Measurements from ENCODE around the gene SLC10A3.

Gene SLC10A3

DNA sequence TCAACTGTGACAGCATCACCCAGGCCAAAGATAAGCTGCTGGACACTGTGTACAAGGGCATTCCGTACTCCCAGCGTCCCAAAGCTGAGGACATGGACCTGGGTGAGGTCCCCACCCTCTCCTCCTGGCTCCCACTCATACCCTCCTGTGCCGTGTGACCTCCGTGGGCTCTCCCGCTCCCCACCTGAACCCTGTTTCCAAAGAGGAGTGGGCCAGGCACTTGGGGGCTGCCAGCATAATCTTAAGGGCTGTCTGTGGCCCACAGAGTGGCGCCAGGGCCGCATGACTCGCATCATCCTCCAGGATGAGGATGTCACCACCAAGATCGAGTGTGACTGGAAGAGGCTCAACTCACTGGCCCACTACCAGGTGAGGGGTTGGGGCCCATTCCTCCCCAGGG, 21.3 kb downstream of the SLC10A3 start:
- H3K4me3 ChIP-seq (replicated peaks; ENCODE audit: low read depth, low read length): no peak overlapping the region
- TF ChIP-seq, protein P1, sequence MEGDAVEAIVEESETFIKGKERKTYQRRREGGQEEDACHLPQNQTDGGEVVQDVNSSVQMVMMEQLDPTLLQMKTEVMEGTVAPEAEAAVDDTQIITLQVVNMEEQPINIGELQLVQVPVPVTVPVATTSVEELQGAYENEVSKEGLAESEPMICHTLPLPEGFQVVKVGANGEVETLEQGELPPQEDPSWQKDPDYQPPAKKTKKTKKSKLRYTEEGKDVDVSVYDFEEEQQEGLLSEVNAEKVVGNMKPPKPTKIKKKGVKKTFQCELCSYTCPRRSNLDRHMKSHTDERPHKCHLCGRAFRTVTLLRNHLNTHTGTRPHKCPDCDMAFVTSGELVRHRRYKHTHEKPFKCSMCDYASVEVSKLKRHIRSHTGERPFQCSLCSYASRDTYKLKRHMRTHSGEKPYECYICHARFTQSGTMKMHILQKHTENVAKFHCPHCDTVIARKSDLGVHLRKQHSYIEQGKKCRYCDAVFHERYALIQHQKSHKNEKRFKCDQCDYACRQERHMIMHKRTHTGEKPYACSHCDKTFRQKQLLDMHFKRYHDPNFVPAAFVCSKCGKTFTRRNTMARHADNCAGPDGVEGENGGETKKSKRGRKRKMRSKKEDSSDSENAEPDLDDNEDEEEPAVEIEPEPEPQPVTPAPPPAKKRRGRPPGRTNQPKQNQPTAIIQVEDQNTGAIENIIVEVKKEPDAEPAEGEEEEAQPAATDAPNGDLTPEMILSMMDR (IDR thresholded peaks at IDR 0.05; ENCODE audit: low read length, missing control alignments): no peak
- no peak for DNase-seq (ENCODE audit: low read depth)

DNA sequence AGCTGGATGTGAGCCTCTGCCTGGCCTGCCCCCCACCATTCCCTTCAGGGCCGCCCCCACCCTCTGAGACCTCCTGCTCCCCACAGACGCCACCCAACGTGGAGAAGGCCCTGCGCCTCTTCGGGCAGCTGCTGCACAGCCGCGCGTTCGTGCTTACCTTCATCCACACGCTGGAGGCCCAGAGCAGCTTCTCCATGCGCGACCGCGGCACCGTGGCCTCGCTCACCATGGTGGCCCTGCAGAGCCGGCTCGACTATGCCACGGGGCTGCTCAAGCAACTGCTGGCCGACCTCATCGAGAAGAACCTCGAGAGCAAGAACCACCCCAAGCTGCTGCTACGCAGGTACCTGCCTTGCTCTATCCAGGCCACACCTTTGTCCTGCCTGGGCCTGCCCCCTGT, 22.2 kb downstream of the SLC10A3 start:
- TF ChIP-seq, protein P1 (IDR thresholded peaks at IDR 0.05; ENCODE audit: low read length, missing control alignments): no peak
- H3K4me3 ChIP-seq (replicated peaks; ENCODE audit: low read depth, low read length): no peak overlapping the region
- no peak for DNase-seq (ENCODE audit: low read depth)

DNA sequence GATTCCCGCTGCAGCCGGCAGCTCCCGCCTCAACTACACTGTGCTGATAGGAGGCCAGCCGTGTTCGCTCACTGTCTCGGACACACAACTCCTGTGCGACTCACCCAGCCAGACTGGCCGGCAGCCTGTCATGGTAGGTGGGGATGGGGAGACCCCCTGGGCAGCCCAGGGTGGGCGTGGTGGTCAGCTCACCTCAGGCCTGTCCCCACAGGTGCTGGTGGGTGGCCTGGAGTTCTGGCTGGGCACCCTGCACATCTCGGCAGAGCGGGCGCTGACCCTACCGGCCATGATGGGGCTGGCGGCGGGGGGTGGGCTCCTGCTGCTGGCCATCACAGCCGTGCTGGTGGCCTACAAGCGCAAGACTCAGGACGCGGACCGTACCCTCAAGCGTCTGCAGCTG, 22.9 kb downstream of the SLC10A3 start:
- TF ChIP-seq, protein P1 (IDR thresholded peaks at IDR 0.05; ENCODE audit: low read length, missing control alignments): no peak
- no peak for DNase-seq (ENCODE audit: low read depth)

DNA sequence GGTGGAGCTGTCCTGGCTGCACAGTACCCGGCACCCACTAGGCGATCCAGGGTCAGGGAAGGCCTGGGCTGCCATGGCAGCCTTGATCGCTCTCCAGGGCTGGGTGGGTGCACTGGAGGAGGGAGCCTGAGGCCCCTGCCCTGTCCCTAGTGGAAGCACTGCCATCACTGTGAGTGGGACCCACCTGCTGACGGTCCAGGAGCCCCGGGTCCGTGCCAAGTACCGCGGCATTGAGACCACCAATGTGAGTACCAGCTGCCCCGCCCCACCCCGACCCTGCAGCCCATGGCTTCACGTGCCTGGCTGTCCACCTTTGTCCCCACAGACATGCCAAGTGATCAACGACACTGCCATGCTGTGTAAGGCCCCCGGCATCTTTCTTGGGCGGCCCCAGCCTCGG, 23.5 kb downstream of the SLC10A3 start:
- H3K4me3 ChIP-seq (replicated peaks; ENCODE audit: low read depth, low read length): no peak overlapping the region
- no peak for DNase-seq (ENCODE audit: low read depth)

More for the DNA sequence above, 22.9 kb downstream of the SLC10A3 start:
- no peak overlapping the region for H3K4me3 ChIP-seq (replicated peaks; ENCODE audit: low read depth, low read length)

DNA sequence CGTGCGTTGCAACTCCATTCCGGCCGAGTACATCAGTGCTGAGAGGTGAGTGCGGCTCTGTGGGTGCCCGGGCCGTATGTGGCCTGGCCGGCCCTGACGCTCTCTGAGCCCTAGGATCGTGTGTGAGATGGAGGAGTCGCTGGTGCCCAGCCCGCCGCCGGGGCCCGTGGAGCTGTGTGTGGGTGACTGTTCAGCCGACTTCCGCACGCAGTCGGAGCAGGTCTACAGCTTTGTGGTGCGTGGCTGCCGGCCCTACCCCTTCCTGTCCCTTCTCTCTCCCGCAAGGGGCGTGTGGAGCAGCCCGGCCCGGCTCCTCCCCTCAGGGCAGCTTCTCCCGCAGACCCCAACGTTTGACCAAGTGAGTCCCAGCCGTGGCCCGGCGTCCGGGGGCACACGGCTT, 24.4 kb downstream of the SLC10A3 start:
- no peak overlapping the region for H3K4me3 ChIP-seq (replicated peaks; ENCODE audit: low read depth, low read length)
- TF ChIP-seq, protein P1 (IDR thresholded peaks at IDR 0.05; ENCODE audit: low read length, missing control alignments): no peak
- DNase-seq (ENCODE audit: low read depth): no peak

More for the DNA sequence above, 23.5 kb downstream of the SLC10A3 start:
- TF ChIP-seq, protein P1 (IDR thresholded peaks at IDR 0.05; ENCODE audit: low read length, missing control alignments): no peak

DNA sequence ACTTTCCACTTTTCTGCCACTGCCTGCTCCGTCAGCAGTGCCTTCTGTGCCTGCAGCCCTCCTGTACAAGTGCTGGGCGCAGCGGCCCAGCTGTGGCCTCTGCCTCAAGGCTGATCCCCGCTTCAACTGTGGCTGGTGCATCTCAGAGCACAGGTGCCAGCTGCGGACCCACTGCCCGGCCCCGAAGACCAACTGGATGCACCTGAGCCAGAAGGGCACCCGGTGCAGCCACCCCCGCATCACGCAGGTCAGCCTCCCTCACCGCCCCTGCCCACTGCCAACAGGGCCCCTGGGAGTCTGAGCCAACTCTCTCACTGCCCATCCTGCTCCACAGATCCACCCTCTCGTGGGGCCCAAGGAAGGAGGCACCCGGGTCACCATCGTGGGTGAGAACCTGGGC, 24.8 kb downstream of the SLC10A3 start:
- TF ChIP-seq, protein P1 (IDR thresholded peaks at IDR 0.05; ENCODE audit: low read length, missing control alignments): no peak
- no peak overlapping the region for H3K4me3 ChIP-seq (replicated peaks; ENCODE audit: low read depth, low read length)

DNA sequence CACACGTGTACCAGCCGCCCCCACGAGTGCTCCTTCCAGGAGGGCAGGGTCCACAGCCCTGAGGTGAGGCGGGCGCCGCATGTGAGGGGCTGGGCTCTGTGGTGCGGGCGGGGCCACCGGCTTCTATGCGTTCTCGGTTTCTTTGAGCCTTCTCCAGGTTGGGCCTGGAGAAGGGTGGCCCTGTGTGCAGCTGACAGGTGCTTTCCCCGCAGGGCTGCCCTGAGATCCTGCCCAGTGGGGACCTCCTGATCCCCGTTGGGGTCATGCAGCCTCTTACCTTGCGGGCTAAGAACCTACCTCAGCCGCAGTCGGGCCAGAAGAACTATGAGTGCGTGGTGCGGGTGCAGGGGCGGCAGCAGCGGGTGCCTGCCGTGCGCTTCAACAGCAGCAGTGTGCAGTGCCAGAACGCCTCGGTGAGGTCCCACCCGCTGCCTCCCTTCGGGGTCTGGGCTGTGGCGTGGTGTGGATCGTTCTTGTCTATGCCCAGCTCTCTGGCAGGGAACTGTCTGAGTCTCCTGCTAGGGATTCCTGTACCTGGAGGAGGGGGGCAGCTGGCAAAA, 25.5 kb downstream of the SLC10A3 start:
- no peak overlapping the region for H3K4me3 ChIP-seq (replicated peaks; ENCODE audit: low read depth, low read length)
- no peak for DNase-seq (ENCODE audit: low read depth)
- TF ChIP-seq, protein P1 (IDR thresholded peaks at IDR 0.05; ENCODE audit: low read length, missing control alignments): no peak

More for the DNA sequence above, 24.8 kb downstream of the SLC10A3 start:
- DNase-seq (ENCODE audit: low read depth): no peak
